Measurements from ENCODE around the gene PDZRN3.

The PDZRN3 gene

DNA sequence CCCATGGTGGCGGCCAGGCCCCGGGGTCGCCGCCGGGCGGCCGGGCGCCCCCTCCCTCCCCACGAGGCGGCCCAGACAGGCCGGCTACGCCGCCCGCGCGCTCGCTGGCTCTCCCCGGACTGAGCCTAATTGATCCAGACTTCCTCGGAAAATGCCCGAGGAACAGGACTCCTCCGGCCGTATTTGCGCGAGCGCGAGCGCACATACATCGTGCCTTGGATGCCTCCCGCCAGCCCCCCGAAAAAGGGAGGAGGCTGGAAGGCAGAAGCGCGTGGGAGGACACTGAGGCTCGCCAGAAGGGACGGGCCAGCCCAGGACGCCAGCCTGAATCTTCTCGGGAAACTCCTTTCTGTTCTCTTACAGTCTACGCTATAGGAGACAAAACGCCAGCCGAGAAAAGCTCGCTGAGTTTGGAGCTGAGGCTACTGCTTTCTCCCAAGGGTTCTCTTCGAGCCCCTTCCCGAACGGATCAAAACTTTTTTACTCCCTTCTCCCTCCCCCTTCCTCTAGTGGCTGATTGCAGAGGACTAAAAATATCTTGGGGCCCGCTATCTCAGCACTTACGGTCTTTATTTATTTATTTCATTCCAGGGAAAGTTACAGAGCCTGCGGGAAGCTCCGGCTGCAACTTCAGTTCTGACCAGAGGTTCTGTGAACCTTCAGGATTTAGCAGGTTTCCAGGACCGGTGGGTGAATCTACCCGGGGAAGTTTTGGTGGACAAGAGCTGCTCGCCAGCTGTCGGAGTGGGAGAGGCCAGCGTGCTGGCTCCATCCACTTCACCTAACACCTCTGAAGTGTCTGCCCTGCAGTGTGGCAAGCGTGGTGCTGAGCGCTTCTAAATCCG lies at the start of gene PDZRN3:
PDZRN3 (minus strand) TSS at position 121 of the 845 bp plus-strand sequence.
- H3K36me3 Mint-ChIP-seq (ENCODE audit: low read depth): no peaks in the 10 kb centered on the region
- H3K4me3 Mint-ChIP-seq: no peak within 1 kb of the TSS
- H3K9me3 Mint-ChIP-seq: no peaks in the 10 kb centered on the region
- no peaks in the 10 kb centered on the region for H3K4me1 Mint-ChIP-seq (ENCODE audit: low read depth)
- peaks cover 23% of the 10 kb centered on the region for H3K27me3 Mint-ChIP-seq
- H3K27ac Mint-ChIP-seq: no peak within 1 kb of the TSS

DNA sequence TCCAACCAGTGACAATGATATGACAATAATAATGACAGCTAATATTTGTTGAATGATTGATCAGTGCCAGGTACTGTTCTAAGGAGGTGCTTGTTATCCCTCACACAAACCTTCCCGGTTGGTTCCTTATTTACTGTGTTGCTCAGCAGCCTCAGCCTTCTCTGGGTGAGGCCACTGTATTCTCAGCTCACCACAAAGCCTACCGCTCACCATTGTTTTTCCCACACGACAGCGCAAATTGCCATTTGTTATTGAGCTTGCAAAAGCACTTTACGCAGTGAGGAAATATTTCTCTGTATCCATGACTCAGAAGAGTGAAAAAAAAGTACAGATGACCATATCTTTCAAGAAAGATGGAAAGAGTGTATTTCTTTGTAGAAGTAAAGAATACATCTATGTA lies 49.5 kb upstream of the PDZRN3 start:
- no peaks in the 10 kb centered on the region for H3K27me3 Mint-ChIP-seq
- H3K4me3 Mint-ChIP-seq: no peak overlapping the region

GRCh38 chr3:73669260-73669659 lies 44.5 kb upstream of the PDZRN3 start:
- Mint-ChIP-seq H3K4me3 (no peak overlapping the region), H3K27ac (no peak overlapping the region), H3K36me3 (ENCODE audit: low read depth) (no peaks in the 10 kb centered on the region), H3K4me1 (ENCODE audit: low read depth) (no peaks in the 10 kb centered on the region), H3K27me3 (no peaks in the 10 kb centered on the region), H3K9me3 (peaks cover 13% of the 10 kb centered on the region)

More for the DNA sequence above, 49.5 kb upstream of the PDZRN3 start:
- H3K4me1 Mint-ChIP-seq (ENCODE audit: low read depth): no peaks in the 10 kb centered on the region
- H3K36me3 Mint-ChIP-seq (ENCODE audit: low read depth): no peaks in the 10 kb centered on the region
- H3K9me3 Mint-ChIP-seq: peaks cover 11% of the 10 kb centered on the region
- no peak overlapping the region for H3K27ac Mint-ChIP-seq

- Mint-ChIP-seq H3K9me3 (peaks cover 12% of the 10 kb centered on the region), H3K27me3 (no peaks in the 10 kb centered on the region), H3K4me3 (no peak overlapping the region), H3K36me3 (ENCODE audit: low read depth) (no peaks in the 10 kb centered on the region), H3K4me1 (ENCODE audit: low read depth) (no peaks in the 10 kb centered on the region), H3K27ac (no peak overlapping the region)
Observed at GRCh38 chr3:73668391-73668790, 43.6 kb upstream of the PDZRN3 start.

- Mint-ChIP-seq H3K36me3 (ENCODE audit: low read depth) (no peaks in the 10 kb centered on the region), H3K4me3 (no peak overlapping the region), H3K9me3 (peaks cover 7% of the 10 kb centered on the region), H3K27me3 (no peaks in the 10 kb centered on the region), H3K27ac (no peak overlapping the region), H3K4me1 (ENCODE audit: low read depth) (no peaks in the 10 kb centered on the region)
Observed at GRCh38 chr3:73667889-73668288, 43.1 kb upstream of the PDZRN3 start.

GRCh38 chr3:73665286-73665685 lies 40.5 kb upstream of the PDZRN3 start:
- H3K36me3 Mint-ChIP-seq (ENCODE audit: low read depth): no peaks in the 10 kb centered on the region

DNA sequence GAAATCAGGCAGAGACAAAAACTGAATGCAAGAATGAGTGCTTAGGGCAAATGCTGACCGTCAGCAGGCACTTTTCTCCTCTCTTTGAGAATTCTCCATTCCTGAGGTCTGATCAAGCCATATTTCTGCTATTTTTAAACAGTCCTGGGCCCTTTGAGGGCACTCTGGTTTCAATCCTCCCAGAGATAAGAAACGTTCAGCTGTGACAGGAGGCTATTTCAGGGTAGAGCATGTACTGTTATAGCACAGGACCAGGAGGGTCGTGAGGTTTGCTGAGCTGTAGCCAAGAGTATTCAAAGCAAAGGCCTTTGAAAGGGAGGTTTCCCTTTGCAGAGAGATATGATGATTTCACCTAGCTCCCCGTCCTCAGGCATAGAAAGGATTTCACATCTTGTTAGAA lies 39.6 kb upstream of the PDZRN3 start:
- H3K9me3 Mint-ChIP-seq: peaks cover 13% of the 10 kb centered on the region
- H3K36me3 Mint-ChIP-seq (ENCODE audit: low read depth): no peaks in the 10 kb centered on the region
- H3K27ac Mint-ChIP-seq: no peak overlapping the region
- no peaks in the 10 kb centered on the region for H3K27me3 Mint-ChIP-seq
- no peak overlapping the region for H3K4me3 Mint-ChIP-seq
- H3K4me1 Mint-ChIP-seq (ENCODE audit: low read depth): no peaks in the 10 kb centered on the region

More at GRCh38 chr3:73665286-73665685, 40.5 kb upstream of the PDZRN3 start:
- Mint-ChIP-seq H3K27me3 (no peaks in the 10 kb centered on the region), H3K27ac (no peak overlapping the region), H3K9me3 (peaks cover 7% of the 10 kb centered on the region), H3K4me1 (ENCODE audit: low read depth) (no peaks in the 10 kb centered on the region), H3K4me3 (no peak overlapping the region)

DNA sequence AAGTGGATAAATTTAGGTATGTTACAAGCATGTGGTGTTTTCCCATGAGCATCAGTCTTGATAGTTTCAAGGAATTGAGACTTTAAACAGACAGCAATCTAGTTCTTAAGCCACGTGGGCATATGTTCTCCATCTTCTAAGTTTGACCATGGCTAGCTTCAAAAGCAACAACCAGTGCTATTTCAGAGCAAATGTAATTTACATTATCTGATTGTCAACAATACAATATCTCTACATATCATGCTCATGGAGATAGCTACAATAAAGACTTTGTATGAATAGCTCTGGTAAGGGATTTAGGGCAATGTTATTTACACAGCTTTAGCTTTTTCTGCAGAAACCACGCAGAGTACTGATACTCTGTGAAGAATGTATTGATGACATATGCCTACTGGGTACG lies 38.8 kb upstream of the PDZRN3 start:
- Mint-ChIP-seq H3K27me3 (no peaks in the 10 kb centered on the region), H3K27ac (no peak overlapping the region), H3K4me3 (no peak overlapping the region), H3K9me3 (peaks cover 13% of the 10 kb centered on the region), H3K4me1 (ENCODE audit: low read depth) (no peaks in the 10 kb centered on the region), H3K36me3 (ENCODE audit: low read depth) (no peaks in the 10 kb centered on the region)

GRCh38 chr3:73661265-73661664 lies 36.5 kb upstream of the PDZRN3 start:
- H3K9me3 Mint-ChIP-seq: peaks cover 6% of the 10 kb centered on the region
- H3K36me3 Mint-ChIP-seq (ENCODE audit: low read depth): no peaks in the 10 kb centered on the region
- H3K27ac Mint-ChIP-seq: no peak overlapping the region
- no peaks in the 10 kb centered on the region for H3K27me3 Mint-ChIP-seq
- no peaks in the 10 kb centered on the region for H3K4me1 Mint-ChIP-seq (ENCODE audit: low read depth)
- no peak overlapping the region for H3K4me3 Mint-ChIP-seq

GRCh38 chr3:73658227-73658626 lies 33.5 kb upstream of the PDZRN3 start:
- Mint-ChIP-seq H3K27me3 (no peaks in the 10 kb centered on the region), H3K36me3 (ENCODE audit: low read depth) (no peaks in the 10 kb centered on the region), H3K4me1 (ENCODE audit: low read depth) (no peaks in the 10 kb centered on the region), H3K9me3 (peaks cover 8% of the 10 kb centered on the region), H3K27ac (no peak overlapping the region), H3K4me3 (no peak overlapping the region)

DNA sequence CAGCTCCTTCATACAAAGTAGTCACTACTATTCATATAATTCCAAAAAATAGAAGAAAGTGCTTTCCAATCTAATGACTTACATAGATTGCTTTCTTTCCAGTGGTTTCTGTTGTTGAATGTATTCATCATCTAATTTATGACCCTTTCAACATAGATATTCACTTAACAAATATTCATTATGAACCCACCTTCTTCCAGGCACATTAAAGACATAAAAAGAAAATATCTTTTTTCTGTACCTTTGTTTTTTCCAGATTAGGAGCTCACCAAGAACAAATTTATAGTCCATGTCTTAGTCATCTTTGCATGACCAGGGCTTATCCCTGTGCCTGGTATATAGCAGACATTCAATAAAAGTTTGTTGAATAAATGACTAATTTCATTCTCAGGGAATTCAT lies 32.4 kb upstream of the PDZRN3 start:
- H3K27me3 Mint-ChIP-seq: no peaks in the 10 kb centered on the region
- no peaks in the 10 kb centered on the region for H3K36me3 Mint-ChIP-seq (ENCODE audit: low read depth)
- H3K4me1 Mint-ChIP-seq (ENCODE audit: low read depth): no peaks in the 10 kb centered on the region
- no peak overlapping the region for H3K4me3 Mint-ChIP-seq
- H3K9me3 Mint-ChIP-seq: peaks cover 11% of the 10 kb centered on the region
- H3K27ac Mint-ChIP-seq: no peak overlapping the region

GRCh38 chr3:73656241-73656890 lies 31.6 kb upstream of the PDZRN3 start:
- Mint-ChIP-seq H3K36me3 (ENCODE audit: low read depth) (no peaks in the 10 kb centered on the region), H3K4me3 (no peak overlapping the region), H3K27ac (no peak overlapping the region), H3K27me3 (no peaks in the 10 kb centered on the region), H3K4me1 (ENCODE audit: low read depth) (no peaks in the 10 kb centered on the region), H3K9me3 (peaks cover 11% of the 10 kb centered on the region)

- no peaks in the 10 kb centered on the region for H3K4me1 Mint-ChIP-seq (ENCODE audit: low read depth)
- peaks cover 11% of the 10 kb centered on the region for H3K9me3 Mint-ChIP-seq
Observed at GRCh38 chr3:73655197-73655596, 30.5 kb upstream of the PDZRN3 start.

GRCh38 chr3:73653877-73654276 lies 29.1 kb upstream of the PDZRN3 start:
- no peak overlapping the region for H3K4me3 Mint-ChIP-seq
- H3K36me3 Mint-ChIP-seq (ENCODE audit: low read depth): no peaks in the 10 kb centered on the region
- H3K27ac Mint-ChIP-seq: no peak overlapping the region
- peaks cover 5% of the 10 kb centered on the region for H3K9me3 Mint-ChIP-seq
- H3K4me1 Mint-ChIP-seq (ENCODE audit: low read depth): no peaks in the 10 kb centered on the region
- H3K27me3 Mint-ChIP-seq: no peaks in the 10 kb centered on the region

More at GRCh38 chr3:73655197-73655596, 30.5 kb upstream of the PDZRN3 start:
- H3K4me3 Mint-ChIP-seq: no peak overlapping the region
- no peaks in the 10 kb centered on the region for H3K27me3 Mint-ChIP-seq
- H3K27ac Mint-ChIP-seq: no peak overlapping the region
- H3K36me3 Mint-ChIP-seq (ENCODE audit: low read depth): no peaks in the 10 kb centered on the region

- Mint-ChIP-seq H3K4me3 (no peak overlapping the region), H3K9me3 (peaks cover 5% of the 10 kb centered on the region), H3K36me3 (ENCODE audit: low read depth) (no peaks in the 10 kb centered on the region), H3K4me1 (ENCODE audit: low read depth) (no peaks in the 10 kb centered on the region), H3K27ac (no peak overlapping the region), H3K27me3 (no peaks in the 10 kb centered on the region)
Observed at GRCh38 chr3:73653351-73653750, 28.6 kb upstream of the PDZRN3 start.

All from stimulated activated naive CD8-positive, alpha-beta T cell treated with anti-CD3 and anti-CD28 coated beads, Interleukin-15, Interleukin-2, amounts not matched to agents 100 ng/mL and 50 ng/mL, for 24 hours (primary cell).